Stimulated activated naive CD8-positive, alpha-beta T cell treated with anti-CD3 and anti-CD28 coated beads, Interleukin-15, amount 100 ng/mL, for 72 hours (primary cell): ENCODE measurements around the gene CFD.
A peak's percentile ranks its signal among the peaks of the same experiment; 100 is the strongest.

Source experiments
- ATAC-seq: fragments of 150-1000 bp; cut with Tn5 transposase; 2 replicates; pipeline ENCODE4 v1.10.0; 2021; ENCODE audit warnings: mild to moderate bottlenecking, moderate library complexity
- DNase-seq, 2 donors: peaks; one replicate each; pipeline ENCODE4 v3.0.0; 2021 to 2022
- H3K27ac Mint-ChIP-seq, 2 donors: one replicate each; pipeline ENCODE4 v1.8.0; 2022; ENCODE audit warnings: mild to moderate bottlenecking in 2 of 2, mixed read lengths in 2 of 2, moderate library complexity in 2 of 2
- H3K27me3 Mint-ChIP-seq: one replicate; pipeline ENCODE4 v1.8.0; 2022; ENCODE audit warnings: mixed read lengths
- H3K4me1 Mint-ChIP-seq: one replicate; pipeline ENCODE4 v1.8.0; 2022; ENCODE audit warnings: mild to moderate bottlenecking, mixed read lengths
- H3K4me3 Mint-ChIP-seq, 2 donors: one replicate each; pipeline ENCODE4 v1.8.0; 2022; ENCODE audit warnings: mild to moderate bottlenecking in 2 of 2, mixed read lengths in 2 of 2, moderate library complexity in 1 of 2
- H3K9me3 Mint-ChIP-seq, 2 donors: one replicate each; pipeline ENCODE4 v1.8.0; 2022; ENCODE audit warnings: mixed read lengths in 2 of 2

The CFD gene

DNA sequence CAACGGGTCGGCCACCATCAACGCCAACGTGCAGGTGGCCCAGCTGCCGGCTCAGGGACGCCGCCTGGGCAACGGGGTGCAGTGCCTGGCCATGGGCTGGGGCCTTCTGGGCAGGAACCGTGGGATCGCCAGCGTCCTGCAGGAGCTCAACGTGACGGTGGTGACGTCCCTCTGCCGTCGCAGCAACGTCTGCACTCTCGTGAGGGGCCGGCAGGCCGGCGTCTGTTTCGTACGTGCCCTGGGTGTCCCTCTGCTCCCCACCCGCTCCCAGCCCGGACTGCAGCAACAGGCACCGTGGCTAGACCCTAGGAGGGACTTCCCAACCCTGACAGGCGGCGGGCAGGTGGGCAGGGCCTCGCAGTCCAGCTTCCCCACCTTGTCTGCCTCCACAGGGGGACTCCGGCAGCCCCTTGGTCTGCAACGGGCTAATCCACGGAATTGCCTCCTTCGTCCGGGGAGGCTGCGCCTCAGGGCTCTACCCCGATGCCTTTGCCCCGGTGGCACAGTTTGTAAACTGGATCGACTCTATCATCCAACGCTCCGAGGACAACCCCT lies 3.8 kb upstream of the CFD start:
- H3K9me3 Mint-ChIP-seq: no peaks in the 10 kb centered on the region
- H3K4me1 Mint-ChIP-seq: peaks cover 7% of the 10 kb centered on the region
- H3K27me3 Mint-ChIP-seq: peaks cover 60% of the 10 kb centered on the region
- DNase-seq (no peak), ATAC-seq (peak; percentile 17)
- H3K4me3 Mint-ChIP-seq: no peak overlapping the region
- no peak overlapping the region for H3K27ac Mint-ChIP-seq

- no peak for DNase-seq
- no peak for ATAC-seq
- H3K9me3 Mint-ChIP-seq: no peaks in the 10 kb centered on the region
- H3K27me3 Mint-ChIP-seq: peaks cover 55% of the 10 kb centered on the region
- H3K4me1 Mint-ChIP-seq: peaks cover 22% of the 10 kb centered on the region
- no peak overlapping the region for H3K4me3 Mint-ChIP-seq
- no peak overlapping the region for H3K27ac Mint-ChIP-seq
Measured at GRCh38 chr19:858284-858683, 1.2 kb upstream of the CFD start.

GRCh38 chr19:861141-861755 lies 1.8 kb downstream of the CFD start:
- Mint-ChIP-seq H3K27me3 (peaks cover 48% of the 10 kb centered on the region), H3K27ac (no peak overlapping the region), H3K4me3 (peak overlapping the region in 1 of 2 donors; percentile 57), H3K9me3 (no peaks in the 10 kb centered on the region), H3K4me1 (peaks cover 30% of the 10 kb centered on the region)
- no peak for DNase-seq
- ATAC-seq: no peak

GRCh38 chr19:861756-862580 lies 2.5 kb downstream of the CFD start:
- Mint-ChIP-seq H3K4me3 (peak overlapping the region in 1 of 2 donors; percentile 71), H3K27me3 (peaks cover 47% of the 10 kb centered on the region), H3K4me1 (peaks cover 30% of the 10 kb centered on the region), H3K9me3 (no peaks in the 10 kb centered on the region), H3K27ac (no peak overlapping the region)
- DNase-seq (peak; percentile 58 to 65), ATAC-seq (peak; percentile 42)

DNA sequence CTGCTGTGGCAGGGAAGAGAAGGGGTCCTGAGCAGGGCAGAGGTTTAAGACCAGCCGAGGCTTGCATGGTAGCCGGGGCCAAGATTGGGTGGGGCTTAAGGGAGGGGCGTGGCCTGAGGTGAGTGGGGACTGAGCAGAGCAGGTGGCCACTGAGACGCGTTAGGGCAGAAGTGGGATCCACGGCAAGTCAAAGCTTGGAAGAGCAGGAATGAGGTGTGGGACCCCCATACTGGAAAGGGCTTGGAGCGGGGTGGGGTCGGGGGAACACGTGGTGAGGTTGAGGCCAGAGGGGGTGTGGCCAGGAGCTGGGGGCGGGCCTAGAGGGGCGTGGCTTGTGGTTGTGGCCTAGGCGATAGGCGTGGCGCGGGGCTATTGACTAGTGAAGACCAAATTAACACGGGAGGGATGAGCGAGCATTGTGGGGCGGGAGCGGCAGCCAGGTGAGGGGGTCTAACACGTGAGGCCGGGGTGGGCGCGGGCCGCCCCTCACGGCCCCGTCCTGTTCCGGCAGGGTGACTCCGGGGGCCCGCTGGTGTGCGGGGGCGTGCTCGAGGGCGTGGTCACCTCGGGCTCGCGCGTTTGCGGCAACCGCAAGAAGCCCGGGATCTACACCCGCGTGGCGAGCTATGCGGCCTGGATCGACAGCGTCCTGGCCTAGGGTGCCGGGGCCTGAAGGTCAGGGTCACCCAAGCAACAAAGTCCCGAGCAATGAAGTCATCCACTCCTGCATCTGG lies 3.3 kb downstream of the CFD start:
- Mint-ChIP-seq H3K4me1 (peaks cover 30% of the 10 kb centered on the region), H3K9me3 (no peaks in the 10 kb centered on the region), H3K27me3 (peaks cover 42% of the 10 kb centered on the region), H3K4me3 (peak overlapping the region; percentile 57 to 78), H3K27ac (no peak overlapping the region)
- DNase-seq (peak; percentile 80 to 82), ATAC-seq (peak; percentile 68)

DNA sequence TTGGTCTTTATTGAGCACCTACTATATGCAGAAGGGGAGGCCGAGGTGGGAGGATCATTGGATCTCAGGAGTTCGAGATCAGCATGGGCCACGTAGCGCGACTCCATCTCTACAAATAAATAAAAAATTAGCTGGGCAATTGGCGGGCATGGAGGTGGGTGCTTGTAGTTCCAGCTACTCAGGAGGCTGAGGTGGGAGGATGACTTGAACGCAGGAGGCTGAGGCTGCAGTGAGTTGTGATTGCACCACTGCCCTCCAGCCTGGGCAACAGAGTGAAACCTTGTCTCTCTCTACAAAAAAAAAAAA lies 3.8 kb downstream of the CFD start:
- Mint-ChIP-seq H3K4me3 (peak overlapping the region; percentile 49 to 78), H3K27ac (no peak overlapping the region), H3K4me1 (peaks cover 30% of the 10 kb centered on the region), H3K9me3 (no peaks in the 10 kb centered on the region), H3K27me3 (peaks cover 37% of the 10 kb centered on the region)
- DNase-seq (no peak), ATAC-seq (no peak)

DNA sequence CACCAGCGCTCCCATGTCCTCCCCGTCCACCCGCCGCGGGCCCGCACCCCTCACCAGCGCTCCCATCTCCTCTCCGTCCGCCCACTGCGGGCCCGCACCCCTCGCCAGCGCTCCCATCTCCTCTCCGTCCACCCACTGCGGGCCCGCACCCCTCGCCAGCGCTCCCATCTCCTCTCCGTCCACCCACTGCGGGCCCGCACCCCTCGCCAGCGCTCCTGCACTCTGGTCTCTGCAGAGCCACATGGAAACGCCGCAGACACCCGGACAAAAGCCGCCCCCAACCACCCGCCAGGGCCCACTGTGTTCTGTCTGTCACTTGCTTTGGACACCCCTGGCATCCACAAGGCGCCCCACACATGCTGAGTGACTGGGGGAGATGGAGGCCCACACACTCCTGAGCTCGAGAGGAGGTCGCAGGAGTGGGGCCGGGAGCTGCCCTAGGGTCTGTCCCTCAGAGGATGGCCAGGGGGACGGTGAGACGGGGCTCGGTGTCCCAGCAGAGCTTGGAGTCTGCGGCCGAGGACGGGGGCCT lies 7.4 kb downstream of the CFD start:
- H3K27me3 Mint-ChIP-seq: peaks cover 8% of the 10 kb centered on the region
- ATAC-seq: no peak
- no peak for DNase-seq
- H3K4me1 Mint-ChIP-seq: peaks cover 21% of the 10 kb centered on the region
- H3K27ac Mint-ChIP-seq: no peak overlapping the region
- no peaks in the 10 kb centered on the region for H3K9me3 Mint-ChIP-seq
- H3K4me3 Mint-ChIP-seq: no peak overlapping the region

DNA sequence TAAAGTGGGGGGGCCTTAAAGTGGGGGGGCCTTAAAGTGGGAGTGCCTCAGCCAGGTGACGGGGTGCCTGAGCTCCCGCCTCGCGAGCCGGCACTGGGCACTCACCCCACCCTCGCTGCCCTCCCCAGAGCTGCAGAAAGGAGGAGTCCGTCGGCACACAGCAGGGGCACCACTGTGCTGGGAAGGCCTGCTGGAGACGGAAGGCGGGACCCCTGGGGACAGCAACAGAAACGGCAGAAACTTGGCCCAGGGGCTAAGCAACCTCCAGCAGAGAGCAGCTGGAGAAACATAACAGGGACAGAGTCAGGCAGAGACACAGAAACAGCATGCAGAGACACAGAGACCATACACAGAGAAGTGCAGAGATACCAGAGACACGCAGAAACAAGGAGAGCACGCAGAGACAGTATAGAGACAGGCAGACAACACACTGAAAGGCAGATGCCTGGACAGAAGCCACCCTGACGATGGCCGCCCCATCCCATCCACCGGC lies 7.9 kb downstream of the CFD start:
- ATAC-seq: no peak
- H3K27ac Mint-ChIP-seq: peak overlapping the region in 1 of 2 donors; percentile 47
- H3K4me3 Mint-ChIP-seq: no peak overlapping the region
- no peak for DNase-seq
- peaks cover 8% of the 10 kb centered on the region for H3K27me3 Mint-ChIP-seq
- no peaks in the 10 kb centered on the region for H3K9me3 Mint-ChIP-seq
- H3K4me1 Mint-ChIP-seq: peaks cover 25% of the 10 kb centered on the region

DNA sequence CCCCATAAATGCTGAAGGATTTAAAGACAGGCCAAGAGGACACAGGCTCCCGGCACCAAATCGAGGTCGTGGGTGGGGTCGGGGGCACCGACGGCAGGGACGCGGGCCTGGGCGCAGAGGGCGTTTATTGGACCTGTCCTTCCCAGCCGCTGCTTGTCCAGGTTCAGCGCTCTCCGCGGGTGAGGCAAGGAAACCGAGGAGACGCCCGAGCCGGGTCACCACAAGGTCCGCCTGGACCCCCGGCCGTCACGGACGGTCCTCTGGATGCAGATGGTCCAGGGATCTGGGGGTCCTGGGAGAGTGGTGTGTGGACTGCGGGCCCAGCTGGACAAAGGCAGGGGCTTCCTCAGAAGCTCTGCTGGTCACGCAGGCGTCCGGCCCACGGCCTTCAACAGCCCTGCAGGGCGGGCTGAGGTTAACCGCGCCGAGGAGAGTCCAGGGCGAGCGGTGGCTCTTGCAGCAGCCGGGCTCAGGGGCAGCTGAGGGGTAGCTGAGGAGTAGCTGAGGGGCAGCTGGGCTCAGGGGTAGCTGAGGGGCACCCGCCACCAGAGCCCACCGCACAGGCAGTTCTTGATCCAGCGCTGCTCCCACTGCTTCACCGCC lies 8.5 kb downstream of the CFD start:
- Mint-ChIP-seq H3K4me3 (no peak overlapping the region), H3K27me3 (peaks cover 2% of the 10 kb centered on the region), H3K27ac (peak overlapping the region in 1 of 2 donors; percentile 19), H3K9me3 (no peaks in the 10 kb centered on the region), H3K4me1 (peaks cover 23% of the 10 kb centered on the region)
- no peak for ATAC-seq
- no peak for DNase-seq

DNA sequence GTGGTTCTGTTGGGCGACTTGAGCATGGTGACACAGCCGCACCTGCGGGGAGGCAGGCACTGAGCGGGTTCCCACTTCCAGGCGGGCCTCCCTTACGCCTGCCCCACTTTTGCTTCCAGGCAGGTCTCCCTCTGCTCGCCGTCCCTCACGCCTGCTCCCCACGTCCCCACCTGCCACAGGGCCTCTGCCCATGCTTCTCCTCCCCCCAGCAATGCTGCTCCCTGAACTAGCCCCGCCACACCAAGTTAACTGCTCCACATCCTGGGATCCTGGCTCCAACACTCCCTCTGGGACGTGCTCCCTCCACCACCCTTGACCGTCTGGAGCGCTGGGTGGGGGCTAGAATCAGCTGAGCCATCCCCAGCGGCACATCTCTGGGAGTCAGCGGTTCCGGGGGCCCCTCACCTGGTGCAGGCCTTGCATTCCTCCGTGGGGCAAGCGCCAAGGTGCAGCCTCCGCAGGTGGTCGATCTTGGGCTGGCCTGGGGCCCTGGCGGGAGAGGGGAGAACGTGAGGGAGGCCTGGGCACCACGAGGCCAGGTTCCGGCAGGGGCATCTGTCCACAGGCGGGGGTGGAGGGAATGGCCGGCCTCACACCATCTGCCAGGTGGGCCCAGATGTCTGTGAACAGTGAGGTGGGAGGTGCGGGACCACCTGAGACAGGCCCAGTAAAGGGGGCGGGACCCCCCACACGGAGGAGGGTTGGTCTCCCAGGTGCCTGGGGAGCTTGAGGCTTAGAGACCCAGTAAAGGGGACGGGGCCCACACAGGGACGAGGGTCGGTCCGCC lies 9.2 kb downstream of the CFD start:
- Mint-ChIP-seq H3K9me3 (no peaks in the 10 kb centered on the region), H3K27me3 (no peaks in the 10 kb centered on the region), H3K4me3 (no peak overlapping the region), H3K4me1 (peaks cover 16% of the 10 kb centered on the region), H3K27ac (peak overlapping the region in 1 of 2 donors; percentile 19)
- no peak for DNase-seq
- ATAC-seq: no peak

DNA sequence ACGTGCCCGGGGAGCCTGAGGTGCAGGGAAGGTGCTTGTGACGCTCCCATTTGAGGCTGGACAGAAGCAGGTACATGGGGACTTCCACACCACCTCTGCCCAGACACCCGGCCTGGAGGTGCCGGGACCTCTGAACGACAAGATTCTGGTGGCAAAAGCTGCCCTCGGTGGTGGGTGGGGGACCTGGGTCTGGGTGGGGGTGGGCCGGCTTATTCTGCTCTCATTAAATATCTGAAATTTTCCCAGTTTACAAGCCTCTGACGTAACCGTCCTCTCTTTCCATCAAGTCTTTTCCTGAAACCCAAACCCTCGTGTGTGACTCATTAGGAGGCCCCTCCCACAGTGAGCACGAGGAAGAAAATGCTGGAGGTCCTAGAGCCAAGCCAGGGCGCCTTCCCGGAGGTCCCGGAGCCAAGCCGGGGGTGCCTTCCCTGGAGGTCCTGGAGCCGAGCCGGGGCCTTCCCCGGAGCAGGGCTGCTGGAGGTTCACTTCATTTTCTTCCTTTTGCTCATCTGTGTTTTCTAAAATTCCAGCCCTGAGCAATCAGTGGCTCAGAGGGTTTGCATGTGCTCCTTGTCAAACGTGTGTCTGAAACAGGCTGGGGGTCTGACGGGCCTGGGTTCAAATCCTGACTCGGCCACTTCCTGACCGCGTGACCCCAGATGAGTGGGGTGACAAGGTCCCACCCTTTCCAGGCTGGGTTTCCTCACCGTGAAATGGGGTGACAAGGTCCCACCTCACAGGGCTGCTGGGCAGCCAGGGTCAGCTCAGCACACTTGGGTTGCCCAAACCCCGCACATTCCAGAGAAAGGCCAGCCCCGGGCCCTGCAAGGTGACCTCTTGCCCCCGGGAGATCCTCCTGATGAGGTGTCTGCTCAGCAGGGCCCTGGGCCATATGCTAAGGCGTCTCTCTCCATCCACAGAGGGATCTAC lies 10.0 kb downstream of the CFD start:
- Mint-ChIP-seq H3K27me3 (no peaks in the 10 kb centered on the region), H3K4me1 (peaks cover 12% of the 10 kb centered on the region), H3K27ac (no peak overlapping the region), H3K9me3 (no peaks in the 10 kb centered on the region), H3K4me3 (no peak overlapping the region)
- DNase-seq (no peak), ATAC-seq (no peak)

DNA sequence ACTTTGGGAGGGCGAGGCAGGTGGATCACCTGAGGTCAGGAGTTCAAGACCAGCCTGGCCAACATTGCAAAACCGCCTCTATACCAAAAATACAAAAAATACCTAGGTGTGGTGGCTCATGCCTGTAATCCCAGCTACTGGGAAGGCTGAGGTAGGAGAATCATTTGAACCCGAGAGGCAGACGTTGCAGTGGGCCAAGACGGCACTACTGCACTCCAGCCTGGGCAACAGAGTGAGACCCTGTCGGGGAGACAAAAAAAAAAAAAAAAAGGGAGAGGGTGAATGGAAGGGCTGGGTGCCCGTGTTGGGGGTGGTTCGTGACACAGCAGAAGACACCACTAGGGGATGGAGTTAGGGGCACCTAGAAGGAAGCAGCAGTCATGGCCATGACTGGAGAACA lies 10.8 kb downstream of the CFD start:
- ATAC-seq: no peak

GRCh38 chr19:870963-871401 lies 11.5 kb downstream of the CFD start:
- ATAC-seq: no peak

More for the DNA sequence above, 10.8 kb downstream of the CFD start:
- DNase-seq: no peak
- H3K4me1 Mint-ChIP-seq: peaks cover 12% of the 10 kb centered on the region
- no peak overlapping the region for H3K4me3 Mint-ChIP-seq
- peak overlapping the region in 1 of 2 donors; percentile 51 for H3K27ac Mint-ChIP-seq
- H3K27me3 Mint-ChIP-seq: no peaks in the 10 kb centered on the region
- no peaks in the 10 kb centered on the region for H3K9me3 Mint-ChIP-seq

More at GRCh38 chr19:870963-871401, 11.5 kb downstream of the CFD start:
- peaks cover 12% of the 10 kb centered on the region for H3K4me1 Mint-ChIP-seq
- no peak overlapping the region for H3K27ac Mint-ChIP-seq
- no peaks in the 10 kb centered on the region for H3K9me3 Mint-ChIP-seq
- H3K27me3 Mint-ChIP-seq: no peaks in the 10 kb centered on the region
- H3K4me3 Mint-ChIP-seq: no peak overlapping the region
- DNase-seq: no peak
